ENCODE results near the gene KRTAP5-3. TPM values are rescaled to one million over a fixed set of nuclear protein-coding genes. Genes with fewer than 3 reads are reported as not detected.

KRTAP5-3 gene, protein sequence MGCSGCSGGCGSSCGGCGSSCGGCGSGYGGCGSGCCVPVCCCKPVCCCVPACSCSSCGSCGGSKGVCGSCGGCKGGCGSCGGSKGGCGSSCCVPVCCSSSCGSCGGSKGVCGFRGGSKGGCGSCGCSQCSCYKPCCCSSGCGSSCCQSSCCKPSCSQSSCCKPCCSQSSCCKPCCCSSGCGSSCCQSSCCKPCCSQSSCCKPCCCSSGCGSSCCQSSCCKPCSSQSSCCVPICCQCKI
- not detected in 2 replicates for total RNA-seq

DNA sequence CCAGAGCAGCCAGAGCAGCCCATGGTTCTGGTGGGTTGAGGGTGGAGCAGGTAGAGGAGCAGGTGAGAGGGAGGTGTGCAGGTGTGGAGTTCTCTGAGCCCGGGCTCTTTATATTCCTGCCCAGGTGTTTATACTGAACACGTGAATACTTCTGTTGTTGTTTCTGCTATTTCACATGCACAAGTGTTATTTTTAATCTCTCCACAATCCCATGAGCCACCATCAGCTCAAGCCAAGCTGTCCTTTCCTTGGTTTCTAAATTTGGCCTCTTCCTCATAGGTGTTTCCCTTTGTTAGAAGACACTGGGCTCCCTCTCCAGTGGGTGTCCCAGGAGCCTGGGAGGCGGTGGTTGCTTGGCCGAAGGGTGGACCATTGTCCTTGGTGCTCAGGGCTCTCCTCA lies at the start of gene KRTAP5-3:
Gene KRTAP5-3 (minus strand): TSS at position 101 of the 400 bp plus-strand sequence. CDS start 78 bp downstream, at position 23.

DNA sequence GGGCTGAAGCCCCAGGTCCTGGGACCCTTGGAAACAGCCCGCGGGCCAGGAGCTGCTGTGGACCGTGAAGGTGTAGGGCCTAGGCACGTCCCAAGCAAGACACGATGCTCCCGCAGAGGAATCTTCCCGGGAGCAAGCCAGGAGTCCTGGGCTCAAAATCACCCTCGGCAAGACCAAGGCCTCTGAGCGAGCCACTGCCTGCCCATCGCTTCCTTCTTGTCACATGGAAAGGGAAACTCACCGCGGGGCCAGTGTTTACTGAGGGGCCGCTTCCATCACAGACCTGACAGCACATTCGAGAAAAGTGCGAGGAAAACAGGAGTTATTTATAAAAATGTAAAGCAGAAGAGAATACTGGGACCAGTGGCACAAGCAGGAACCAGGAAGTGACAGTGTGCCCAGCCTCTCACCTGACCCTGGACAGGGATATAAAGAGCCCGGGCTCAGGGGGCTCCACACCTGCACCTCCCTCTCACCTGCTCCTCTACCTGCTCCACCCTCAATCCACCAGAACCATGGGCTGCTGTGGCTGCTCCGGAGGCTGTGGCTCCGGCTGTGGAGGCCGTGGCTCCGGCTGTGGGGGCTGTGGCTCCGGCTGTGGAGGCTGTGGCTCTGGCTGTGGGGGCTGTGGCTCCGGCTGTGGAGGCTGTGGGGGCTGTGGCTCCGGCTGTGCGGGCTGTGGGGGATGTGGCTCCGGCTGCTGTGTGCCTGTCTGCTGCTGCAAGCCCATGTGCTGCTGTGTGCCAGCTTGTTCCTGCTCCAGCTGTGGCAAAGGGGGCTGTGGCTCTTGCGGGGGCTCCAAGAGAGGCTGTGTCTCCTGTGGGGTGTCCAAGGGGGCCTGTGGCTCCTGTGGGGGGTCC lies 21.3 kb upstream of the KRTAP5-3 start, which contains the start of gene KRTAP5-5:
Gene KRTAP5-5 (plus strand): TSS at position 450 of the 860 bp plus-strand sequence. CDS start 66 bp downstream, at position 516.

DNA sequence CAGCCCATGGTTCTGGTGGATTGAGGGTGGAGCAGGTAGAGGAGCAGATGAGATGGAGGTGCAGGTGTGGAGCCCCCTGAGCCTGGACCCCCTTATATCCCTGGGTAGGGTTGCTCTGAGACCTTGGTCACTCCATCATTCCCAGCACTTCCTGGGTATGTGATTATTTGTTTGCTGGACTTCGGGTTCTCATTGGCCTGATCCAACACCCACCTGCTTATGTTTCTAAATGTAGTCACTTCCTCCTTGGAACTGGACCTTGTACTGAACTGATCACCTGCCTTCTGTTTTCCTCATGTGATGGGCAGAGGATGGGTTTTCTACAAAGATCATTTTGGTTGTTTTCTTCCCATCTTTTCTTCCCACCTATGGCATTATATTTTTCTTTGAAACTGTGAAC lies 13.8 kb upstream of the KRTAP5-3 start, which contains the start of gene KRTAP5-4:
Gene KRTAP5-4 (minus strand): TSS at position 53 of the 400 bp plus-strand sequence. CDS start 45 bp downstream, at position 8.

DNA sequence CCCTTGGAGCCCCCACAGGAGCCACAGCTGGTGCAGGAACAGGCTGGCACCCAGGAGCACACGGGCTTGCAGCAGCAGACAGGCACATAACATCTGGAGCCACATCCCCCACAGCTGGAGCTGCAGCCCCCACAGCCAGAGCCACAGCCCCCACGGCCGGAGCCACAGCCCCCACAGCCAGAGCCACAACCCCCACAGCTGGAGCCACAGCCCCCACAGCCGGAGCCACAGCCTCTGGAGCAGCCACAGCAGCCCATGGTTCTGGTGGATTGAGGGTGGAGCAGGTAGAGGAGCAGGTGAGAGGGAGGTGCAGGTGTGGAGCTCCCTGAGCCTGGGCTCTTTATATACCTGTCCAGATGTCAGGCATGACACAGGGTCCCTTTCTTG lies 10.3 kb downstream of the KRTAP5-3 start, which contains the start of gene KRTAP5-2:
Gene KRTAP5-2 (minus strand): TSS at position 301 of the 387 bp plus-strand sequence. CDS start 44 bp downstream, at position 257.

DNA sequence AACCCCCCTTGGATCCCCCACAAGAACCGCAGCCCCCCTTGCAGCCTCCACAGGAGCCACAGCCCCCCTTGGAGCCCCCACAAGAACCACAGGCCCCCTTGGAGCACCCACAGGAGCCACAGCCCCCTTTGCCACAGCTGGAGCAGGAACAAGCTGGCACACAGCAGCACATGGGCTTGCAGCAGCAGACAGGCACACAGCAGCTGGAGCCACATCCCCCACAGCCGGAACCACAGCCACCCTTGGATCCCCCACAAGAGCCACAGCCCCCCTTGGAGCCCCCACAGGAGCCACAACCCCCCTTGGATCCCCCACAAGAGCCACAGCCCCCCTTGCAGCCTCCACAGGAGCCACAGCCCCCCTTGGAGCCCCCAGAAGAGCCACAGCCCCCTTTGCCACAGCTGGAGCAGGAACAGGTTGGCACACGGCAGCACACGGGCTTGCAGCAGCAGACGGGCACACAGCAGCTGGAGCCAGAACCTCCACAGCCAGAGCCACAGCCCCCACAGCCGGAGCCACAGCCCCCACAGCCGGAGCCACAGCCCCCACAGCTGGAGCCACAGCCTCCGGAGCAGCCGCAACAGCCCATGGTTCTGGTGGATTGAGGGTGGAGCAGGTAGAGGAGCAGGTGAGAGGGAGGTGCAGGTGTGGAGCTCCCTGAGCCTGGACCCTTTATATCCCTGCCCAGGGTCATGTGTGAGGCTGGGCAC lies 23.4 kb downstream of the KRTAP5-3 start, which contains the start of gene KRTAP5-1:
Gene KRTAP5-1 (minus strand): TSS at position 623 of the 710 bp plus-strand sequence. CDS start 34 bp downstream, at position 589.

DNA sequence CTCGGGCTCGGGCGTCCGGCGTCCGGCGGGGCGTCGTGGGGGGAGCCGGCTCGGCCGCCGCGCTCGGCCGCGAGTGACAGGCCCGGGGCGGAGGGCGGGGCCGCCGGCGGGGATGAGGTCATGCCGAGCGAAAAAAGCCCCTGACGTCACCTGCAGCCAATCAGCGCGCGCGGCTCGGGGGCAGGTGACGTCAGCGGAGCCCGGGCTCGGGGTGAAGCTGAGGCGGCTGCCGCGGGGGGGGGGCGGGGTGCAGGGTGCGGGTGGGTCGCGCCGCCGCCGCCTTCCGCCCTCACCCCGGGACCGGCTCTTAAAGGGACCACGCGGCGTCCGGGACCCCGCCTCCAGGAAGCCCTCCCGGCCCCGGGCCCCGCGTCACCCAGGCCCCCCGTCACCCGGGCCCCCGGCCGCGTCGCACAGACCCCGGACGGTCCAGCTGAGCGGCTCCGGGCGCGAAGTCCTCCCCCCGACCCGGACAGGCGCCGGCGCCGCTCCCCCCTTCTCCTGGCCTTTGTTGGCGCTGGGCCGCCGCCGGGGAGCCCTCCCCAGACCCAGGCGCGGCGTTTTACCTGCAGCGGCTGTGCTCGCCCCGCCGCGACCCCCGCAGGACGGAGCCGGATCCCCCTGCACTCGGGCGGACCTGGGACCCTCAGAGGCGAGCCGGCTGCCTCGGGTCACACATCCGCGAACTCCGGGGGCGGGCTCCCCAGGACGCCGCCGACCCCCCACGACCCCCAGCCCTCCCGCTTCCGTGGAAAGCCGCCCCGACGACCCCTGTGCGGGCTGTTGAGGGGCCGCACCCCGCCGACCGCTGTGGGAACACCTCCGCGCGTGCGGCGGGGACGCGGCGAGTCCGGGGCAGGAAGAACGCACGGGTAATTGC lies 35.8 kb downstream of the KRTAP5-3 start, which contains the start of gene DUSP8:
Gene DUSP8 (minus strand): TSS at position 75 of the 880 bp plus-strand sequence. CDS start 6,445 bp downstream, outside the sequence.

Other genes starting within 250 kb of the KRTAP5-3 start
- gene BRSK2, start 218.5 kb downstream of the KRTAP5-3 start, total RNA-seq = not detected in 2 replicates
- 22.2 and 28.5 TPM in 2 replicates for gene MOB2, start 121.7 kb downstream of the KRTAP5-3 start, total RNA-seq
- gene DUSP8, start 36.2 kb downstream of the KRTAP5-3 start, total RNA-seq = 3.3 and 3.7 TPM in 2 replicates
- gene KRTAP5-1, start 23.2 kb downstream of the KRTAP5-3 start, total RNA-seq = not detected in 2 replicates
- gene KRTAP5-2, start 10.2 kb downstream of the KRTAP5-3 start, total RNA-seq = not detected in 2 replicates
- not detected in 2 replicates for gene KRTAP5-4, start 13.7 kb upstream of the KRTAP5-3 start, total RNA-seq
- gene KRTAP5-5, start 21.3 kb upstream of the KRTAP5-3 start, total RNA-seq = not detected in 2 replicates
- not detected in 2 replicates for gene KRTAP5-6, start 88.7 kb upstream of the KRTAP5-3 start, total RNA-seq
- gene IFITM10, start 142.1 kb upstream of the KRTAP5-3 start, total RNA-seq = 0.20 TPM in 2 replicates
- 329 and 379 TPM in 2 replicates for gene CTSD, start 155.5 kb upstream of the KRTAP5-3 start, total RNA-seq
- not detected in 2 replicates for gene SYT8, start 226.5 kb upstream of the KRTAP5-3 start, total RNA-seq
- not detected in 2 replicates for gene TNNI2, start 230.5 kb upstream of the KRTAP5-3 start, total RNA-seq
- 0.20 TPM in 1 of 2 replicates, not detected in the other for gene LSP1, start 244.6 kb upstream of the KRTAP5-3 start, total RNA-seq

Measured in mammary microvascular endothelial cell (primary cell).